Gastrocnemius medialis (tissue), 4 donors: Measurements from ENCODE around the gene CCDC86. TPM values are rescaled to one million over a fixed set of nuclear protein-coding genes. Genes with fewer than 3 reads are reported as not detected.

Experiments
- ATAC-seq, 2 donors: fragments of 150-250 bp; one replicate each; pipeline ENCODE4 v1.9.1; 2016
- DNase-seq, 2 donors: peaks; one replicate each; pipeline ENCODE4 v3.0.0-alpha.2; 2019
- H3K27ac ChIP-seq, 4 donors: fragments of 200-600 bp; sonication (generic); 1 replicate in 1 of 4; 2 replicates in 3 of 4; pipeline ENCODE4 v1.5.1; 2016 to 2018; ENCODE audit warnings: mild to moderate bottlenecking in 2 of 4, moderate library complexity in 1 of 4
- H3K27me3 ChIP-seq, 3 donors: fragments of 200-600 bp; sonication (generic) in 2 of 3; 1 replicate in 1 of 3; 2 replicates in 2 of 3; pipeline versions ENCODE4 v1.5.1 to v1.6.0; 2016 to 2019; ENCODE audit warnings: mild to moderate bottlenecking in 1 of 3, moderate library complexity in 1 of 3
- H3K36me3 ChIP-seq, 2 donors: fragments of 200-600 bp; sonication (generic) in 1 of 2; one replicate each; pipeline ENCODE4 v1.5.1; 2017 to 2018
- H3K4me1 ChIP-seq, 2 donors: fragments of 200-600 bp; sonication (generic) in 1 of 2; one replicate each; pipeline ENCODE4 v1.5.1; 2016 to 2017; ENCODE audit warnings: mild to moderate bottlenecking in 2 of 2
- H3K4me3 ChIP-seq, 4 donors: fragments of 200-600 bp; sonication (generic) in 3 of 4; 1 replicate in 1 of 4; 2 replicates in 3 of 4; pipeline ENCODE4 v1.5.1; 2016 to 2019; ENCODE audit warnings: mild to moderate bottlenecking in 2 of 4
- H3K9me3 ChIP-seq, 3 donors: fragments of 200-600 bp; sonication (generic) in 2 of 3; 1 replicate in 1 of 3; 2 replicates in 2 of 3; pipeline ENCODE4 v1.5.1; 2016 to 2019
- POLR2A ChIP-seq, 2 donors: fragments of 450-650 bp; IDR thresholded peaks; one replicate each; pipeline ENCODE4 v1.6.1; 2017; ENCODE audit warnings: antibody characterized with exemption in 2 of 2, mild to moderate bottlenecking in 2 of 2, moderate library complexity in 2 of 2
- in situ Hi-C, 4 donors: fragments of 200-750 bp; cut with MboI; loops; one replicate each; pipeline versions ENCODE4 v1.15.0 to v1.8.0; 2017; ENCODE audit warnings: low sequenced_read_pairs in 4 of 4
- intact Hi-C: fragments of 100-400 bp; cut with DNase I; formaldehyde crosslinking; loops from one replicate; pipeline ENCODE4 v1.15.1; 2023; ENCODE audit warnings: low total_unique reads
- total RNA-seq, 4 donors: library from RNA; depleted of rRNA; stranded (reverse); fragments of >200 nt; gene quantifications; one replicate each; pipeline versions ENCODE4 v1.1.0 to v1.2.3, GENCODE V29; 2016
- TF ChIP-seq, protein P1 (sequence below), 5 experiments: fragments of 450-650 bp in 3 of 5; fragments of 200-600 bp in 2 of 5; sonication (generic) in 2 of 5; IDR thresholded peaks in 4 of 5; conservative IDR thresholded peaks in 1 of 5; 1 replicate in 4 of 5; 2 replicates in 1 of 5; pipeline ENCODE4 v1.5.1; 2016 to 2019; ENCODE audit warnings: antibody characterized with exemption in 5 of 5, mild to moderate bottlenecking in 3 of 5, moderate library complexity in 3 of 5

CCDC86 gene
- total RNA-seq, 4 donors from 2014 or later: 23.8 to 36.2 (median 33.2) TPM

- intact Hi-C loops: no loop called here
- ATAC-seq (no peak), DNase-seq (no peak)
- no peak for TF ChIP-seq POLR2A (IDR thresholded peaks at IDR 0.05)
- TF ChIP-seq, protein P1, sequence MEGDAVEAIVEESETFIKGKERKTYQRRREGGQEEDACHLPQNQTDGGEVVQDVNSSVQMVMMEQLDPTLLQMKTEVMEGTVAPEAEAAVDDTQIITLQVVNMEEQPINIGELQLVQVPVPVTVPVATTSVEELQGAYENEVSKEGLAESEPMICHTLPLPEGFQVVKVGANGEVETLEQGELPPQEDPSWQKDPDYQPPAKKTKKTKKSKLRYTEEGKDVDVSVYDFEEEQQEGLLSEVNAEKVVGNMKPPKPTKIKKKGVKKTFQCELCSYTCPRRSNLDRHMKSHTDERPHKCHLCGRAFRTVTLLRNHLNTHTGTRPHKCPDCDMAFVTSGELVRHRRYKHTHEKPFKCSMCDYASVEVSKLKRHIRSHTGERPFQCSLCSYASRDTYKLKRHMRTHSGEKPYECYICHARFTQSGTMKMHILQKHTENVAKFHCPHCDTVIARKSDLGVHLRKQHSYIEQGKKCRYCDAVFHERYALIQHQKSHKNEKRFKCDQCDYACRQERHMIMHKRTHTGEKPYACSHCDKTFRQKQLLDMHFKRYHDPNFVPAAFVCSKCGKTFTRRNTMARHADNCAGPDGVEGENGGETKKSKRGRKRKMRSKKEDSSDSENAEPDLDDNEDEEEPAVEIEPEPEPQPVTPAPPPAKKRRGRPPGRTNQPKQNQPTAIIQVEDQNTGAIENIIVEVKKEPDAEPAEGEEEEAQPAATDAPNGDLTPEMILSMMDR (IDR thresholded peaks at IDR 0.05 in 4 of 5, conservative IDR thresholded peaks at IDR 0.05 in 1 of 5): no peak
- in situ Hi-C loops: loop anchor here (25.0 kb wide), 2 partner anchors 290 to 340 kb away; no protein-coding TSS in a partner anchor
- H3K9me3 ChIP-seq: no peaks in the 10 kb centered on the region
- no peaks in the 10 kb centered on the region for H3K27me3 ChIP-seq
- H3K4me3 ChIP-seq: no peak overlapping the region
- H3K27ac ChIP-seq: no peak overlapping the region
- peaks cover 0 to 47% of the 10 kb centered on the region in 2 donors for H3K36me3 ChIP-seq
- peaks cover 18 to 26% of the 10 kb centered on the region in 2 donors for H3K4me1 ChIP-seq
Observed at GRCh38 chr11:60847281-60847680, 5.4 kb downstream of the CCDC86 start.

DNA sequence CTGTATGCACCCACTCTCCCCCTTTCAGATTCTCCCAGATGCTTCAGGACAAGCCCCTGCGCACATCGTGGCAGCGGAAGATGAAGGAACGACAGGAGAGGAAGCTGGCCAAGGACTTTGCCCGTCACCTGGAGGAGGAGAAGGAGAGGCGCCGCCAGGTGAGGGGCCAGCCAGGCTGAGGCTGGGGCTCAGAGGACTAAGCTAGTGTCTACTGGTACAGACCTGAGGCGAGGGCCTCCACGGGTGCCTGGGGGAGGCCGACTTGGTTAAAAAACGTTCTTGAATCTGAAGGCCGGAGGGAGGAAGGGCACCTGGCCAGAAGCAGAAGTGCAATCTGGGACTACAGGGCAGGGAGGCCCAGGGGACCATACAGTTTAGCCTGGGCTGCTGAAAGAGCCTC lies 6.0 kb downstream of the CCDC86 start:
- Histone ChIP-seq H3K36me3 (peaks cover 0 to 47% of the 10 kb centered on the region in 2 donors), H3K27me3 (no peaks in the 10 kb centered on the region), H3K4me3 (no peak overlapping the region), H3K4me1 (peaks cover 18 to 21% of the 10 kb centered on the region in 2 donors), H3K9me3 (no peaks in the 10 kb centered on the region), H3K27ac (no peak overlapping the region)
- in situ Hi-C loops (loop anchor here (25.0 kb wide), 2 partner anchors 289 to 339 kb away; no protein-coding TSS in a partner anchor), intact Hi-C loops (no loop called here)
- no peak for DNase-seq
- no peak for TF ChIP-seq POLR2A (IDR thresholded peaks at IDR 0.05)
- TF ChIP-seq, protein P1 (IDR thresholded peaks at IDR 0.05 in 4 of 5, conservative IDR thresholded peaks at IDR 0.05 in 1 of 5): no peak
- ATAC-seq: no peak

- Histone ChIP-seq H3K4me3 (no peak overlapping the region), H3K27ac (peak overlapping the region in 2 of 4 donors; percentile 4), H3K9me3 (no peaks in the 10 kb centered on the region), H3K4me1 (peaks cover 9 to 13% of the 10 kb centered on the region in 2 donors), H3K36me3 (peaks cover 0 to 47% of the 10 kb centered on the region in 2 donors), H3K27me3 (no peaks in the 10 kb centered on the region)
- DNase-seq (no peak), ATAC-seq (peak; percentile 31)
- intact Hi-C loops: no loop called here
- TF ChIP-seq, protein P1 (IDR thresholded peaks at IDR 0.05 in 4 of 5, conservative IDR thresholded peaks at IDR 0.05 in 1 of 5): no peak
- TF ChIP-seq POLR2A (IDR thresholded peaks at IDR 0.05): no peak
- in situ Hi-C loops: loop anchor here (25.0 kb wide), 2 partner anchors 289 to 339 kb away; no protein-coding TSS in a partner anchor
Observed at GRCh38 chr11:60848714-60849151, 6.8 kb downstream of the CCDC86 start.

- ATAC-seq (no peak), DNase-seq (no peak)
- in situ Hi-C loops: loop anchor here (25.0 kb wide), 2 partner anchors 287 to 337 kb away; no protein-coding TSS in a partner anchor
- peaks cover 0 to 2% of the 10 kb centered on the region in 2 donors for H3K4me1 ChIP-seq
- H3K4me3 ChIP-seq: no peak overlapping the region
- intact Hi-C loops: no loop called here
- H3K27me3 ChIP-seq: no peaks in the 10 kb centered on the region
- TF ChIP-seq, protein P1 (IDR thresholded peaks at IDR 0.05 in 4 of 5, conservative IDR thresholded peaks at IDR 0.05 in 1 of 5): no peak
- no peak for TF ChIP-seq POLR2A (IDR thresholded peaks at IDR 0.05)
- peaks cover 0 to 47% of the 10 kb centered on the region in 2 donors for H3K36me3 ChIP-seq
- H3K27ac ChIP-seq: no peak overlapping the region
- no peaks in the 10 kb centered on the region for H3K9me3 ChIP-seq
Observed at GRCh38 chr11:60849641-60850520, 8.0 kb downstream of the CCDC86 start.
